B cell (primary cell): ENCODE measurements around the gene BBS7. TPM values are rescaled to one million over a fixed set of nuclear protein-coding genes. Genes with fewer than 3 reads are reported as not detected.

Experiments
- ATAC-seq: fragments of 200-7000 bp; cut with Tn5 transposase; one replicate; pipeline ENCODE4 v1.10.0; 2021; ENCODE audit warnings: low read depth, mild to moderate bottlenecking, moderate number of reproducible peaks, moderate library complexity
- CTCF ChIA-PET: fragments of 350-600 bp; sonication (Branson Sonifier 250); formaldehyde crosslinking; loops from one replicate; lab custom pipeline; 2021; ENCODE audit warnings: antibody characterized with exemption, inconsistent platforms; lab: Charles Lee
- POLR2A ChIA-PET: fragments of 350-600 bp; sonication (Branson Sonifier 250); formaldehyde crosslinking; loops from one replicate; lab custom pipeline; 2021; ENCODE audit warnings: antibody characterized with exemption; lab: Charles Lee
- DNase-seq: peaks from one replicate; pipeline ENCODE4 v3.0.0; 2013
- H2AFZ ChIP-seq: 2 replicates; pipeline ENCODE4 v1.6.1; 2012; ENCODE audit warnings: mild to moderate bottlenecking, low read depth, low read length; ENCODE audit not compliant: insufficient read depth, poor library complexity, severe bottlenecking
- H3K27ac ChIP-seq, 2 donors: 1 replicate in 1 of 2; 2 replicates in 1 of 2; pipeline ENCODE4 v1.5.1; 2012 to 2013; ENCODE audit warnings: low read length in 2 of 2, mild to moderate bottlenecking in 2 of 2, moderate library complexity in 1 of 2
- H3K27me3 ChIP-seq, 4 experiments: fragments of 200-600 bp in 1 of 4; sonication (generic) in 1 of 4; replicated peaks in 1 of 4; 1 replicate in 2 of 4; 2 replicates in 2 of 4; pipeline versions ENCODE4 v1.6.1 to v1.7.0; 2013 to 2016; ENCODE audit warnings: low read length in 3 of 4, mild to moderate bottlenecking in 2 of 4, mixed read lengths in 1 of 4, moderate library complexity in 1 of 4; ENCODE audit not compliant: insufficient read depth in 4 of 4, control insufficient read depth in 3 of 4; ENCODE audit errors: control extremely low read depth in 1 of 4
- H3K36me3 ChIP-seq, 2 experiments: replicated peaks in 1 of 2; 1 replicate in 1 of 2; 2 replicates in 1 of 2; pipeline versions ENCODE4 v1.6.1 to v1.7.1; 2013; ENCODE audit warnings: low read length in 1 of 2; ENCODE audit not compliant: insufficient read depth in 2 of 2, control insufficient read depth in 1 of 2; ENCODE audit errors: control extremely low read depth in 1 of 2, extremely low read depth in 1 of 2
- H3K4me1 ChIP-seq, 2 donors: fragments of 200-600 bp in 1 of 2; sonication (generic) in 1 of 2; 1 replicate in 1 of 2; 2 replicates in 1 of 2; pipeline versions ENCODE4 v1.5.1 to v1.6.1; 2013 to 2017; ENCODE audit warnings: low read length in 2 of 2; ENCODE audit not compliant: control insufficient read depth in 2 of 2, insufficient read depth in 2 of 2
- H3K4me2 ChIP-seq: replicated peaks from 2 replicates; pipeline ENCODE3; 2012; ENCODE audit warnings: mild to moderate bottlenecking, low read depth, low read length; ENCODE audit not compliant: poor library complexity, severe bottlenecking
- H3K4me3 ChIP-seq, 5 experiments: fragments of 200-600 bp in 1 of 5; sonication (generic) in 1 of 5; 1 replicate in 3 of 5; 2 replicates in 2 of 5; pipeline versions ENCODE4 v1.5.1 to v1.7.0; 2011 to 2016; ENCODE audit warnings: low read length in 4 of 5, mild to moderate bottlenecking in 4 of 5, low read depth in 2 of 5, control low read depth in 1 of 5, moderate library complexity in 1 of 5; ENCODE audit not compliant: insufficient read depth in 1 of 5; ENCODE audit errors: control extremely low read depth in 1 of 5, extremely low read depth in 1 of 5
- H3K79me2 ChIP-seq: fragments of 200-600 bp; sonication (generic); one replicate; pipeline ENCODE4 v1.6.0; 2016; ENCODE audit warnings: low read length; ENCODE audit not compliant: control insufficient read depth, insufficient read depth
- H3K9ac ChIP-seq: fragments of 200-600 bp; sonication (generic); 2 replicates; pipeline ENCODE4 v1.6.1; 2017; ENCODE audit warnings: mild to moderate bottlenecking, low read length, moderate library complexity
- H3K9me3 ChIP-seq, 3 donors: one replicate each; pipeline versions ENCODE4 v1.6.1 to v1.7.1; 2013; ENCODE audit warnings: low read length in 2 of 3; ENCODE audit not compliant: control insufficient read depth in 2 of 3, insufficient read depth in 1 of 3; ENCODE audit errors: control extremely low read depth in 1 of 3
- H4K20me1 ChIP-seq: 2 replicates; pipeline ENCODE4 v1.6.0; 2012; ENCODE audit warnings: mild to moderate bottlenecking, low read length; ENCODE audit not compliant: insufficient read depth, control insufficient read depth, poor library complexity, severe bottlenecking
- H3K27ac Mint-ChIP-seq: one replicate; pipeline ENCODE4 v1.8.0; 2021; ENCODE audit warnings: mixed read lengths
- H3K27me3 Mint-ChIP-seq: one replicate; pipeline ENCODE4 v1.8.0; 2021; ENCODE audit warnings: mixed read lengths
- H3K4me1 Mint-ChIP-seq: one replicate; pipeline ENCODE4 v1.8.0; 2021; ENCODE audit warnings: mixed read lengths
- H3K4me3 Mint-ChIP-seq: one replicate; pipeline ENCODE4 v1.8.0; 2021; ENCODE audit warnings: mixed read lengths
- H3K9me3 Mint-ChIP-seq: one replicate; pipeline ENCODE4 v1.8.0; 2022; ENCODE audit warnings: mixed read lengths; ENCODE audit not compliant: insufficient read depth
- CTCF ChIP-seq: fragments of 200-600 bp; IDR thresholded peaks from one replicate; pipeline ENCODE4 v1.8.0; 2022; ENCODE audit warnings: antibody characterized with exemption, mild to moderate bottlenecking
- EZH2 ChIP-seq: IDR thresholded peaks from 2 replicates; pipeline ENCODE4 v1.6.1; 2012; ENCODE audit warnings: borderline replicate concordance, low read depth, mild to moderate bottlenecking, moderate library complexity, low read length; ENCODE audit not compliant: insufficient read depth, poor library complexity, severe bottlenecking
- WGBS: methylation state at CpG from one replicate; pipeline ENCODE4 v1.1.5; 2013; ENCODE audit warnings: missing lambda C conversion rate; ENCODE audit not compliant: insufficient coverage; 5-methylcytosine and 5-hydroxymethylcytosine counted together
- intact Hi-C: fragments of 100-400 bp; cut with micrococcal nuclease; formaldehyde crosslinking; loops from one replicate; pipeline ENCODE4 v1.10.0; 2022
- polyA plus RNA-seq: library from polyadenylated mRNA; depleted of rRNA; stranded (reverse); fragments of >200 nt; gene quantifications from 2 replicates; pipeline ENCODE4 v1.2.3, GENCODE V29; 2012
- total RNA-seq, 2 donors: library from RNA; stranded (reverse); fragments of 120-200 nt in 1 of 2; gene quantifications; 1 replicate in 1 of 2; 2 replicates in 1 of 2; pipeline versions ENCODE4 v1.2.3 to v1.2.4, GENCODE V29; 2013 to 2022

The BBS7 gene
- total and polyA plus RNA-seq, 2 donors (not counting 1 experiment from before 2014, with no cell fraction given): 4.3 to 9.1 TPM

GRCh38 chr4:121794505-121795188 is 75.6 kb downstream of the BBS7 start:
- Mint-ChIP-seq H3K4me1 (peaks cover 7% of the 10 kb centered on the region), H3K27ac (no peak overlapping the region), H3K27me3 (peaks cover 8% of the 10 kb centered on the region), H3K4me3 (no peak overlapping the region), H3K9me3 (no peaks in the 10 kb centered on the region)
- Histone ChIP-seq H3K27me3 (peaks cover 0 to 10% (median 2%) of the 10 kb centered on the region in 4 experiments), H3K9ac (no peak overlapping the region), H3K4me3 (no peak overlapping the region), H3K4me1 (no peaks in the 10 kb centered on the region), H3K9me3 (no peaks in the 10 kb centered on the region), H3K27ac (no peak overlapping the region), H3K36me3 (no peaks in the 10 kb centered on the region), H4K20me1 (no peaks in the 10 kb centered on the region), H2AFZ (no peak overlapping the region), H3K79me2 (no peaks in the 10 kb centered on the region), H3K4me2 (no peak overlapping the region)
- TF ChIP-seq CTCF: no peak
- no peak for TF ChIP-seq EZH2
- ChIA-PET CTCF (no interaction called here), POLR2A (no interaction called here)
- intact Hi-C loops: no loop called here
- DNase-seq (no peak), ATAC-seq (no peak)
- WGBS: 100% methylated on average over 2 of the region's 5 CpGs

- intact Hi-C loops: no loop called here
- H3K27me3 ChIP-seq: peaks cover 0 to 10% (median 3%) of the 10 kb centered on the region in 4 experiments
- 90% methylated on average over 1 of the region's 2 CpGs for WGBS
- ATAC-seq (no peak), DNase-seq (no peak)
- no peaks in the 10 kb centered on the region for H3K4me1 Mint-ChIP-seq
- H3K4me2 ChIP-seq: no peak overlapping the region
- no peaks in the 10 kb centered on the region for H3K36me3 ChIP-seq
- H3K27ac ChIP-seq: no peak overlapping the region
- H3K27ac Mint-ChIP-seq: no peak overlapping the region
- ChIA-PET POLR2A (no interaction called here), CTCF (no interaction called here)
- H3K9ac ChIP-seq: no peak overlapping the region
- H3K4me1 ChIP-seq: no peaks in the 10 kb centered on the region
- no peak overlapping the region for H3K4me3 Mint-ChIP-seq
- no peaks in the 10 kb centered on the region for H3K9me3 ChIP-seq
- no peaks in the 10 kb centered on the region for H4K20me1 ChIP-seq
- no peak for TF ChIP-seq CTCF
- TF ChIP-seq EZH2: no peak
- no peak overlapping the region for H3K4me3 ChIP-seq
- H3K79me2 ChIP-seq: no peaks in the 10 kb centered on the region
- H3K9me3 Mint-ChIP-seq: no peaks in the 10 kb centered on the region
- H2AFZ ChIP-seq: no peak overlapping the region
- peaks cover 20% of the 10 kb centered on the region for H3K27me3 Mint-ChIP-seq
These were observed 77.3 kb downstream of the BBS7 start for GRCh38 chr4:121792966-121793365.
